Measurements from ENCODE around the gene MAP4. TPM values are rescaled to one million over a fixed set of nuclear protein-coding genes. Genes with fewer than 3 reads are reported as not detected.

The MAP4 gene
- total RNA-seq, 1 experiment from 2014 or later, result 140 TPM

GRCh38 chr3:47870156-47870555, 146.1 kb downstream of the MAP4 start:
- Histone ChIP-seq H3K23ac (ENCODE audit: insufficient read length, low read depth, low read length) (no peak overlapping the region), H4K91ac (ENCODE audit: insufficient read length, low read depth, low read length) (no peak overlapping the region), H2BK12ac (ENCODE audit: insufficient read length, low read depth, low read length) (no peak overlapping the region), H3K9ac (ENCODE audit: extremely low read depth, insufficient read length, low read length) (no peak overlapping the region), H4K20me1 (ENCODE audit: control insufficient read depth, insufficient read depth, insufficient read length) (no peaks in the 10 kb centered on the region), H4K8ac (replicated peaks; ENCODE audit: insufficient read length, low read depth, low read length) (no peak overlapping the region), H2BK20ac (ENCODE audit: low read depth, low read length, poor library complexity, severe bottlenecking) (no peak overlapping the region), H3K79me1 (ENCODE audit: insufficient read depth, low read depth, low read length, poor library complexity, severe bottlenecking) (no peaks in the 10 kb centered on the region), H3K23me2 (ENCODE audit: insufficient read length, low read depth, low read length, poor library complexity, severe bottlenecking) (no peaks in the 10 kb centered on the region), H3K27ac (ENCODE audit: insufficient read length, low read depth, low read length) (no peak overlapping the region), H3T11ph (ENCODE audit: low read length) (no peak overlapping the region), H2AFZ (ENCODE audit: low read length) (no peak overlapping the region), H3K14ac (ENCODE audit: insufficient read depth, low read length) (no peak overlapping the region), H3K27me3 (ENCODE audit: insufficient read depth, low read length) (no peaks in the 10 kb centered on the region), H3K4ac (ENCODE audit: low read depth, low read length) (no peak overlapping the region), H2BK5ac (ENCODE audit: insufficient read length, low read length) (no peak overlapping the region), H3K9me3 (ENCODE audit: control insufficient read depth, low read depth, low read length) (no peaks in the 10 kb centered on the region), H3K56ac (ENCODE audit: insufficient read length, low read depth, low read length) (no peak overlapping the region), H3K4me1 (ENCODE audit: insufficient read depth, low read length) (no peaks in the 10 kb centered on the region), H2BK15ac (ENCODE audit: low read depth, low read length) (no peak overlapping the region), H4K5ac (ENCODE audit: insufficient read length, low read depth, low read length) (no peak overlapping the region), H2BK120ac (ENCODE audit: low read depth, low read length, poor library complexity, severe bottlenecking) (no peak overlapping the region), H2AK5ac (ENCODE audit: insufficient read length, low read length) (no peak overlapping the region), H3K4me2 (ENCODE audit: insufficient read depth, insufficient read length, low read length) (no peak overlapping the region), H3K79me2 (ENCODE audit: insufficient read depth, low read length) (no peaks in the 10 kb centered on the region), H3K18ac (ENCODE audit: insufficient read length, low read depth, low read length) (no peak overlapping the region)
- WGBS (ENCODE audit: extremely low coverage, insufficient read length, low lambda C conversion rate), result no CpG with 5 or more reads among the region's 3 CpGs
- no peaks in the 10 kb centered on the region for H3K9me3 Mint-ChIP-seq
- peaks cover 6 to 12% of the 10 kb centered on the region in 2 experiments for H3K4me1 Mint-ChIP-seq
- no peak overlapping the region for H3K4me3 Mint-ChIP-seq
- peak overlapping the region in 1 of 3 experiments; percentile 45; a peak in 1 of 7 replicates for H3K27ac Mint-ChIP-seq
- no peaks in the 10 kb centered on the region for H3K27me3 Mint-ChIP-seq (ENCODE audit: low read depth)
- DNase-seq, result no peak
- TF ChIP-seq CTCF (conservative IDR thresholded peaks at IDR 0.05), result no peak
- H3K36me3 Mint-ChIP-seq (ENCODE audit: insufficient read depth in 1 of 3, low read depth in 3 of 3), result peaks cover 37 to 71% (median 70%) of the 10 kb centered on the region in 3 experiments; a peak in 6 of 7 replicates

Data from H9 (cell line).